ENCODE results near the gene OOSP2. TPM values are rescaled to one million over a fixed set of nuclear protein-coding genes. Genes with fewer than 3 reads are reported as not detected.
"Not testable (repeated sequence)": the region's sequence is repeated elsewhere in the genome, so short reads cannot be mapped to it uniquely, and the experiment has no call there.

OOSP2 gene
- total and polyA plus RNA-seq, 2 donors (not counting 1 experiment from before 2014, with no cell fraction given) = not detected

GRCh38 chr11:60005360-60005759 lies 34.8 kb upstream of the OOSP2 start:
- H3K36me3 ChIP-seq (ENCODE audit: control insufficient read depth, insufficient read depth, low read length) = no peaks in the 10 kb centered on the region
- H3K27me3 ChIP-seq (ENCODE audit: control insufficient read depth, insufficient read depth, low read length) = no peaks in the 10 kb centered on the region
- no peak overlapping the region for H3K4me3 ChIP-seq (replicated peaks in 1 of 4; ENCODE audit: control extremely low read depth in 1 of 4, insufficient read depth in 1 of 4, low read depth in 3 of 4, low read length in 4 of 4)
- no peaks in the 10 kb centered on the region for H4K20me1 ChIP-seq (ENCODE audit: control insufficient read depth, extremely low read depth, insufficient read depth, low read length)
- TF ChIP-seq EZH2 (IDR thresholded peaks at IDR 0.05; ENCODE audit: low read length, missing control alignments) = no peak
- TF ChIP-seq, protein P1, sequence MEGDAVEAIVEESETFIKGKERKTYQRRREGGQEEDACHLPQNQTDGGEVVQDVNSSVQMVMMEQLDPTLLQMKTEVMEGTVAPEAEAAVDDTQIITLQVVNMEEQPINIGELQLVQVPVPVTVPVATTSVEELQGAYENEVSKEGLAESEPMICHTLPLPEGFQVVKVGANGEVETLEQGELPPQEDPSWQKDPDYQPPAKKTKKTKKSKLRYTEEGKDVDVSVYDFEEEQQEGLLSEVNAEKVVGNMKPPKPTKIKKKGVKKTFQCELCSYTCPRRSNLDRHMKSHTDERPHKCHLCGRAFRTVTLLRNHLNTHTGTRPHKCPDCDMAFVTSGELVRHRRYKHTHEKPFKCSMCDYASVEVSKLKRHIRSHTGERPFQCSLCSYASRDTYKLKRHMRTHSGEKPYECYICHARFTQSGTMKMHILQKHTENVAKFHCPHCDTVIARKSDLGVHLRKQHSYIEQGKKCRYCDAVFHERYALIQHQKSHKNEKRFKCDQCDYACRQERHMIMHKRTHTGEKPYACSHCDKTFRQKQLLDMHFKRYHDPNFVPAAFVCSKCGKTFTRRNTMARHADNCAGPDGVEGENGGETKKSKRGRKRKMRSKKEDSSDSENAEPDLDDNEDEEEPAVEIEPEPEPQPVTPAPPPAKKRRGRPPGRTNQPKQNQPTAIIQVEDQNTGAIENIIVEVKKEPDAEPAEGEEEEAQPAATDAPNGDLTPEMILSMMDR (conservative IDR thresholded peaks at IDR 0.05 in 1 of 2, IDR thresholded peaks at IDR 0.05 in 1 of 2; ENCODE audit: low read depth in 1 of 2, low read length in 2 of 2) = no peak
- H3K9me3 ChIP-seq (ENCODE audit: control insufficient read depth, insufficient read depth, low read depth, low read length) = no peaks in the 10 kb centered on the region
- H3K27ac ChIP-seq (ENCODE audit: insufficient read depth, low read length) = no peak overlapping the region
- H3K4me2 ChIP-seq (ENCODE audit: extremely low read depth, insufficient read depth, low read length) = no peak overlapping the region
- H3K4me1 ChIP-seq (ENCODE audit: control insufficient read depth, extremely low read depth, insufficient read depth, low read length) = no peaks in the 10 kb centered on the region
- DNase-seq (ENCODE audit: low read depth in 2 of 2) = no peak
- no peak overlapping the region for H2AFZ ChIP-seq (ENCODE audit: low read length)
- H3K79me2 ChIP-seq (ENCODE audit: control insufficient read depth, insufficient read depth, low read length) = no peaks in the 10 kb centered on the region
- no peak overlapping the region for H3K9ac ChIP-seq (ENCODE audit: insufficient read depth, low read length)

DNA sequence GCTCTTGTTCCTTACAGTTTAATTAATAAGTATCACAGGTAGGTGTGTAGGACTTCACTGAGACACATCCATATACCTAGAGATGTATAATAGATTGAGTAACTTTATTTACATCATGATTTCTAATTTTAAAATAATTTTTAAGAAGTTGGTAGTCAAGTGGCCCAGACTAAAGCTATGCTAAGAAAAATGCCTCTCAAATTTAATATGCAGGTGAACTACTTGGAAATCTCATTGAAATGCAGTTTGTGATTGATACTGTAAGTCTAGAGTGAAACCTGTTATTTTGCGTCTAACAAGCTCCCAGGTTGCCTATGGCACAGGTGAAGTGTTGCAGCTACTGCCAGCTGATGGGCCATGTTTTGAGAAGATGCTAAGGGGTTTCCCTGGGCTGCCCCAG lies 23.3 kb upstream of the OOSP2 start, which contains the start of gene OOSP4B:
OOSP4B (plus strand) TSS at position 301 of the 400 bp plus-strand sequence.
- H3K9me3 ChIP-seq (ENCODE audit: control insufficient read depth, insufficient read depth, low read depth, low read length) = no peaks in the 10 kb centered on the region
- H3K4me1 ChIP-seq (ENCODE audit: control insufficient read depth, extremely low read depth, insufficient read depth, low read length) = no peaks in the 10 kb centered on the region
- H3K9ac ChIP-seq (ENCODE audit: insufficient read depth, low read length) = no peak within 1 kb of the TSS
- H2AFZ ChIP-seq (ENCODE audit: low read length) = no peak within 1 kb of the TSS
- H3K79me2 ChIP-seq (ENCODE audit: control insufficient read depth, insufficient read depth, low read length) = no peaks in the 10 kb centered on the region
- TF ChIP-seq, protein P1 (conservative IDR thresholded peaks at IDR 0.05 in 1 of 2, IDR thresholded peaks at IDR 0.05 in 1 of 2; ENCODE audit: low read depth in 1 of 2, low read length in 2 of 2) = no peak
- H4K20me1 ChIP-seq (ENCODE audit: control insufficient read depth, extremely low read depth, insufficient read depth, low read length) = no peaks in the 10 kb centered on the region
- H3K4me3 ChIP-seq (replicated peaks in 1 of 4; ENCODE audit: control extremely low read depth in 1 of 4, insufficient read depth in 1 of 4, low read depth in 3 of 4, low read length in 4 of 4) = no peak within 1 kb of the TSS
- no peaks in the 10 kb centered on the region for H3K27me3 ChIP-seq (ENCODE audit: control insufficient read depth, insufficient read depth, low read length)
- no peaks in the 10 kb centered on the region for H3K36me3 ChIP-seq (ENCODE audit: control insufficient read depth, insufficient read depth, low read length)
- H3K27ac ChIP-seq (ENCODE audit: insufficient read depth, low read length) = no peak within 1 kb of the TSS
- no peak for DNase-seq (ENCODE audit: low read depth in 2 of 2)
- no peak within 1 kb of the TSS for H3K4me2 ChIP-seq (ENCODE audit: extremely low read depth, insufficient read depth, low read length)

DNA sequence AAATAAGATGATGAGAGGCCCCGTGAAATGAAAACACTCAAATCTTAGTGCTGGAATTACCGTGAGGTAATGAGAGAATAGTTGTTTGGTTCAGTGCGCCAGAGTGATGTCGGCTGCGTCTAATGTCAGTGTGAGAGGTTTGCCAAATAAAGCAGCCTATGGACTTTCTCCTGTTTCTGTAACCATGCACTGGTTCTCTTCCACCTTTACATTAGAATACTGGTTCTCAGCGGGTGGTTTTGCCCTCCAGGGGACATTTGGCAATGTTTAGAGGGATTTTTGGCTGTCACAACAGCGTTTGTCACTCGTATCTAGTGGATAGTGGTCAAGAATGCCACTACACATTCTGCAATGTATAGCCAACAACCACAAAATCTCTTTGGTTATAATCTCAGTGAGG lies 22.2 kb upstream of the OOSP2 start:
- Histone ChIP-seq H3K27ac (ENCODE audit: insufficient read depth, low read length) (no peak overlapping the region), H4K20me1 (ENCODE audit: control insufficient read depth, extremely low read depth, insufficient read depth, low read length) (no peaks in the 10 kb centered on the region), H3K79me2 (ENCODE audit: control insufficient read depth, insufficient read depth, low read length) (no peaks in the 10 kb centered on the region), H3K9ac (ENCODE audit: insufficient read depth, low read length) (no peak overlapping the region), H3K4me3 (replicated peaks in 1 of 4; ENCODE audit: control extremely low read depth in 1 of 4, insufficient read depth in 1 of 4, low read depth in 3 of 4, low read length in 4 of 4) (no peak overlapping the region), H3K9me3 (ENCODE audit: control insufficient read depth, insufficient read depth, low read depth, low read length) (no peaks in the 10 kb centered on the region), H3K4me1 (ENCODE audit: control insufficient read depth, extremely low read depth, insufficient read depth, low read length) (no peaks in the 10 kb centered on the region), H3K4me2 (ENCODE audit: extremely low read depth, insufficient read depth, low read length) (no peak overlapping the region), H3K36me3 (ENCODE audit: control insufficient read depth, insufficient read depth, low read length) (no peaks in the 10 kb centered on the region), H3K27me3 (ENCODE audit: control insufficient read depth, insufficient read depth, low read length) (no peaks in the 10 kb centered on the region), H2AFZ (ENCODE audit: low read length) (no peak overlapping the region)
- no peak for TF ChIP-seq EZH2 (IDR thresholded peaks at IDR 0.05; ENCODE audit: low read length, missing control alignments)
- TF ChIP-seq, protein P1 (conservative IDR thresholded peaks at IDR 0.05 in 1 of 2, IDR thresholded peaks at IDR 0.05 in 1 of 2; ENCODE audit: low read depth in 1 of 2, low read length in 2 of 2) = no peak
- no peak for DNase-seq (ENCODE audit: low read depth in 2 of 2)

DNA sequence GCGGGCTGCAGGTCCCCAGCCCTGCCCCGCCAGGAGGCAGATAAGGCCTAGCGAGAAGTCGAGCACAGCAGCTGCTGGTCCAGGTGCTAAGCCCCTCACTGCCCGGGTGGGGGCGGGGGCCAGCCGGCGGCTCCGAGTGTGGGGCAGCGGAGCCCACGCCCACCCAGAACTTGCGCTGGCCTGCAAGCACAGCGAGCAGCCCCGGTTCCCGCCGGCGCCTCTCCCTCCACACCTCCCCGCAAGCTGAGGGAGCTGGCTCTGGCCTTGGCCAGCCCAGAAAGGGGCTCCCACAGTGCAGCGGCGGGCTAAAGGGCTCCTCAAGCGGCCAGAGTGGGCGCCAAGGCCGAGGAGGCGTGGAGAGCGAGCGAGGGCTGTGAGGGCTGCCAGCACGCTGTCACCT lies 19.8 kb upstream of the OOSP2 start:
- H3K9ac ChIP-seq (ENCODE audit: insufficient read depth, low read length); H4K20me1 ChIP-seq (ENCODE audit: control insufficient read depth, extremely low read depth, insufficient read depth, low read length); H3K9me3 ChIP-seq (ENCODE audit: control insufficient read depth, insufficient read depth, low read depth, low read length); H3K4me2 ChIP-seq (ENCODE audit: extremely low read depth, insufficient read depth, low read length); H3K4me1 ChIP-seq (ENCODE audit: control insufficient read depth, extremely low read depth, insufficient read depth, low read length); H3K79me2 ChIP-seq (ENCODE audit: control insufficient read depth, insufficient read depth, low read length); H3K27me3 ChIP-seq (ENCODE audit: control insufficient read depth, insufficient read depth, low read length); H3K36me3 ChIP-seq (ENCODE audit: control insufficient read depth, insufficient read depth, low read length); H3K27ac ChIP-seq (ENCODE audit: insufficient read depth, low read length); H3K4me3 ChIP-seq (replicated peaks in 1 of 4; ENCODE audit: control extremely low read depth in 1 of 4, insufficient read depth in 1 of 4, low read depth in 3 of 4, low read length in 4 of 4); H2AFZ ChIP-seq (ENCODE audit: low read length); DNase-seq (ENCODE audit: low read depth in 2 of 2): not testable (repeated sequence)
